T-cell (primary cell): Measurements from ENCODE around the gene SUN5. TPM values are rescaled to one million over a fixed set of nuclear protein-coding genes. Genes with fewer than 3 reads are reported as not detected.

Experiments used
- ATAC-seq, 4 experiments: fragments of 200-7000 bp in 3 of 4; fragments of 150-1000 bp in 1 of 4; cut with Tn5 transposase; replicated peaks in 1 of 4; 1 replicate in 3 of 4; 2 replicates in 1 of 4; pipeline ENCODE4 v1.10.0; 2021; ENCODE audit warnings: moderate library complexity in 3 of 4, mild to moderate bottlenecking in 2 of 4, moderate number of reproducible peaks in 1 of 4
- CTCF ChIA-PET, 2 donors: fragments of 300-600 bp; sonication (Branson Sonifier 250); formaldehyde crosslinking; loops; one replicate each; lab custom pipeline; 2022; ENCODE audit warnings: antibody characterized with exemption in 2 of 2; lab: Charles Lee
- POLR2A ChIA-PET, 2 donors: fragments of 300-600 bp; sonication (Branson Sonifier 250); formaldehyde crosslinking; loops; one replicate each; lab custom pipeline; 2022; ENCODE audit warnings: antibody characterized with exemption in 2 of 2; lab: Charles Lee
- DNase-seq, 35 experiments: peaks; one replicate each; pipeline versions ENCODE4 v3.0.0 to v3.0.0-alpha.2; 2013 to 2023
- H3K27ac ChIP-seq: one replicate; pipeline ENCODE4 v1.5.1; 2013; ENCODE audit warnings: low read length
- H3K27me3 ChIP-seq, 2 experiments: replicated peaks in 1 of 2; 1 replicate in 1 of 2; 2 replicates in 1 of 2; pipeline versions ENCODE4 v1.6.1 to v1.7.0; 2013; ENCODE audit warnings: low read length in 1 of 2, mixed read lengths in 1 of 2; ENCODE audit not compliant: control insufficient read depth in 2 of 2, insufficient read depth in 2 of 2; ENCODE audit errors: extremely low read depth in 1 of 2
- H3K36me3 ChIP-seq, 2 donors: 1 replicate in 1 of 2; 2 replicates in 1 of 2; pipeline versions ENCODE4 v1.6.1 to v1.7.0; 2013; ENCODE audit warnings: low read length in 1 of 2; ENCODE audit not compliant: control insufficient read depth in 2 of 2, insufficient read depth in 1 of 2; ENCODE audit errors: extremely low read depth in 1 of 2
- H3K4me1 ChIP-seq, 2 experiments: 1 replicate in 1 of 2; 2 replicates in 1 of 2; pipeline versions ENCODE4 v1.6.1 to v1.7.0; 2013; ENCODE audit warnings: low read length in 2 of 2, mixed read lengths in 1 of 2; ENCODE audit not compliant: insufficient read depth in 2 of 2, control insufficient read depth in 1 of 2; ENCODE audit errors: extremely low read depth in 1 of 2
- H3K4me3 ChIP-seq, 2 donors: 1 replicate in 1 of 2; 2 replicates in 1 of 2; pipeline versions ENCODE4 v1.5.1 to v1.7.0; 2013; ENCODE audit warnings: mild to moderate bottlenecking in 2 of 2, low read length in 1 of 2, moderate library complexity in 1 of 2; ENCODE audit not compliant: control insufficient read depth in 1 of 2; ENCODE audit errors: extremely low read depth in 1 of 2
- H3K9me3 ChIP-seq: 2 replicates; pipeline ENCODE4 v1.7.0; 2013
- H3K27ac Mint-ChIP-seq, 2 donors: one replicate each; pipeline ENCODE4 v1.8.0; 2020 to 2021; ENCODE audit warnings: mild to moderate bottlenecking in 2 of 2, mixed read lengths in 2 of 2
- H3K27me3 Mint-ChIP-seq, 2 donors: one replicate each; pipeline ENCODE4 v1.8.0; 2021 to 2022; ENCODE audit warnings: mixed read lengths in 2 of 2
- H3K36me3 Mint-ChIP-seq: one replicate; pipeline ENCODE4 v1.8.0; 2021; ENCODE audit warnings: mixed read lengths
- H3K4me1 Mint-ChIP-seq, 3 donors: one replicate each; pipeline ENCODE4 v1.8.0; 2020 to 2022; ENCODE audit warnings: mixed read lengths in 3 of 3, mild to moderate bottlenecking in 1 of 3
- H3K4me3 Mint-ChIP-seq, 3 donors: one replicate each; pipeline ENCODE4 v1.8.0; 2020 to 2022; ENCODE audit warnings: mild to moderate bottlenecking in 3 of 3, mixed read lengths in 3 of 3, moderate library complexity in 3 of 3
- H3K9me3 Mint-ChIP-seq, 3 donors: one replicate each; pipeline ENCODE4 v1.8.0; 2020 to 2022; ENCODE audit warnings: mixed read lengths in 3 of 3
- WGBS: methylation state at CpG from one replicate; pipeline ENCODE4 v1.1.5; 2013; ENCODE audit warnings: missing lambda C conversion rate; ENCODE audit not compliant: insufficient coverage; 5-methylcytosine and 5-hydroxymethylcytosine counted together
- total RNA-seq, 35 experiments: library from RNA in 6 of 35; stranded (reverse) in 6 of 35; fragments of 120-200 nt in 1 of 35; gene quantifications; one replicate each; pipeline versions ENCODE4 v1.2.1 to v1.2.4 and lab custom pipeline; 2013 to 2026

Gene SUN5
- total RNA-seq, 5 donors from 2014 or later (not counting 1 experiment from before 2014, with no cell fraction given) = not detected

GRCh38 chr20:32966881-32967781 is 37.1 kb downstream of the SUN5 start:
- Mint-ChIP-seq H3K9me3 (no peaks in the 10 kb centered on the region), H3K4me3 (peak overlapping the region in 2 of 3 donors; percentile 57 to 65), H3K27ac (no peak overlapping the region), H3K27me3 (no peaks in the 10 kb centered on the region), H3K4me1 (peaks cover 21 to 85% (median 82%) of the 10 kb centered on the region in 3 donors), H3K36me3 (no peaks in the 10 kb centered on the region)
- no peaks in the 10 kb centered on the region for H3K27me3 ChIP-seq
- H3K27ac ChIP-seq = peak overlapping the region; percentile 98
- H3K36me3 ChIP-seq = no peaks in the 10 kb centered on the region
- peak; percentile 38 to 66 (median 57) for ATAC-seq
- CTCF ChIA-PET = interaction anchor here (0.6 to 2.2 kb wide), 4 partner anchors 21 to 295 kb away, joined by 3 to 11 read pairs (median 3); no protein-coding TSS in a partner anchor
- H3K9me3 ChIP-seq = no peaks in the 10 kb centered on the region
- POLR2A ChIA-PET = interaction anchor here (0.5 to 0.6 kb wide), 3 partner anchors 21 to 154 kb away, joined by 3 read pairs; no protein-coding TSS in a partner anchor
- H3K4me3 ChIP-seq = peak overlapping the region; percentile 13 to 23
- WGBS = 8% methylated on average over 7 of the region's 16 CpGs
- DNase-seq = peak in 34 of 35 experiments; percentile 42 to 89 (median 66)
- H3K4me1 ChIP-seq = peaks cover 81 to 94% of the 10 kb centered on the region in 2 experiments

- no peak for ATAC-seq
- H3K4me3 ChIP-seq = no peak overlapping the region
Measured at GRCh38 chr20:32966382-32966781, 37.9 kb downstream of the SUN5 start.

GRCh38 chr20:32965581-32966373 is 38.5 kb downstream of the SUN5 start:
- peaks cover 70 to 87% of the 10 kb centered on the region in 2 experiments for H3K4me1 ChIP-seq
- POLR2A ChIA-PET = interaction anchor here in 1 of 2 donors (0.5 kb wide), 1 partner anchor 16 kb away, joined by 3 read pairs; no protein-coding TSS in a partner anchor
- Mint-ChIP-seq H3K4me3 (no peak overlapping the region), H3K36me3 (no peaks in the 10 kb centered on the region), H3K27ac (no peak overlapping the region), H3K27me3 (no peaks in the 10 kb centered on the region), H3K4me1 (peaks cover 31 to 96% (median 89%) of the 10 kb centered on the region in 3 donors), H3K9me3 (no peaks in the 10 kb centered on the region)
- peak overlapping the region; percentile 7 to 54 for H3K4me3 ChIP-seq
- 0% methylated on average over 2 of the region's 12 CpGs for WGBS
- peak overlapping the region; percentile 98 for H3K27ac ChIP-seq
- H3K36me3 ChIP-seq = no peaks in the 10 kb centered on the region
- CTCF ChIA-PET = no interaction called here
- H3K9me3 ChIP-seq = no peaks in the 10 kb centered on the region
- peak in 33 of 35 experiments; percentile 28 to 76 (median 48) for DNase-seq
- no peaks in the 10 kb centered on the region for H3K27me3 ChIP-seq
- ATAC-seq = peak; percentile 26 to 65 (median 54)

More at GRCh38 chr20:32966382-32966781, 37.9 kb downstream of the SUN5 start:
- peak in 2 of 35 experiments; percentile 12 to 17 for DNase-seq
- Histone ChIP-seq H3K4me1 (peaks cover 76 to 91% of the 10 kb centered on the region in 2 experiments), H3K36me3 (no peaks in the 10 kb centered on the region), H3K27me3 (no peaks in the 10 kb centered on the region), H3K27ac (peak overlapping the region; percentile 98), H3K9me3 (no peaks in the 10 kb centered on the region)
- Mint-ChIP-seq H3K9me3 (no peaks in the 10 kb centered on the region), H3K4me3 (no peak overlapping the region), H3K4me1 (peaks cover 28 to 92% (median 88%) of the 10 kb centered on the region in 3 donors), H3K27ac (no peak overlapping the region), H3K27me3 (no peaks in the 10 kb centered on the region), H3K36me3 (no peaks in the 10 kb centered on the region)
- ChIA-PET CTCF (interaction anchor here (1.3 to 1.4 kb wide), 2 partner anchors 22 kb away, joined by 3 read pairs; no protein-coding TSS in a partner anchor), POLR2A (interaction anchor here in 1 of 2 donors (0.6 kb wide), 1 partner anchor 66 kb away, joined by 3 read pairs; no protein-coding TSS in a partner anchor)
- 80% methylated on average over 1 of the region's 4 CpGs for WGBS

GRCh38 chr20:32965115-32965514 is 39.1 kb downstream of the SUN5 start:
- CTCF ChIA-PET = no interaction called here
- Mint-ChIP-seq H3K4me3 (no peak overlapping the region), H3K27ac (no peak overlapping the region)

GRCh38 chr20:32964575-32964974 is 39.7 kb downstream of the SUN5 start:
- H3K9me3 ChIP-seq = no peaks in the 10 kb centered on the region
- no peak for ATAC-seq
- no peaks in the 10 kb centered on the region for H3K27me3 ChIP-seq
- peaks cover 58 to 75% of the 10 kb centered on the region in 2 experiments for H3K4me1 ChIP-seq
- Mint-ChIP-seq H3K4me3 (no peak overlapping the region), H3K9me3 (no peaks in the 10 kb centered on the region), H3K27ac (peak overlapping the region in 1 of 2 donors; percentile 39), H3K4me1 (peaks cover 31 to 84% (median 78%) of the 10 kb centered on the region in 3 donors), H3K27me3 (no peaks in the 10 kb centered on the region), H3K36me3 (no peaks in the 10 kb centered on the region)
- no peak overlapping the region for H3K4me3 ChIP-seq
- WGBS = 92% methylated on average over 4 of the region's 6 CpGs
- no peak overlapping the region for H3K27ac ChIP-seq
- no peaks in the 10 kb centered on the region for H3K36me3 ChIP-seq
- CTCF ChIA-PET = no interaction called here
- peak in 2 of 35 experiments; percentile 3 for DNase-seq
- POLR2A ChIA-PET = no interaction called here

More at GRCh38 chr20:32965115-32965514, 39.1 kb downstream of the SUN5 start:
- DNase-seq (peak in 2 of 35 experiments; percentile 2 to 11), ATAC-seq (no peak)
- H3K36me3 ChIP-seq = no peaks in the 10 kb centered on the region
- peaks cover 63 to 80% of the 10 kb centered on the region in 2 experiments for H3K4me1 ChIP-seq
- POLR2A ChIA-PET = interaction anchor here in 1 of 2 donors (0.5 kb wide), 1 partner anchor 15 kb away, joined by 3 read pairs; no protein-coding TSS in a partner anchor
- H3K4me1 Mint-ChIP-seq = peaks cover 31 to 89% (median 83%) of the 10 kb centered on the region in 3 donors
- peak overlapping the region; percentile 98 for H3K27ac ChIP-seq
- peak overlapping the region; percentile 7 to 10 for H3K4me3 ChIP-seq
- no peaks in the 10 kb centered on the region for H3K36me3 Mint-ChIP-seq
- no peaks in the 10 kb centered on the region for H3K27me3 Mint-ChIP-seq
- no peaks in the 10 kb centered on the region for H3K27me3 ChIP-seq
- no peaks in the 10 kb centered on the region for H3K9me3 Mint-ChIP-seq
- H3K9me3 ChIP-seq = no peaks in the 10 kb centered on the region
- 85% methylated on average over 5 of the region's 8 CpGs for WGBS
